Gastroesophageal sphincter (tissue), 4 donors: ENCODE data around the gene PIK3R3. TPM values are rescaled to one million over a fixed set of nuclear protein-coding genes. Genes with fewer than 3 reads are reported as not detected.

Experiments used
- ATAC-seq: fragments of 150-250 bp; one replicate; pipeline ENCODE4 v1.9.1; 2016; ENCODE audit warnings: mild to moderate bottlenecking, moderate library complexity
- H3K27ac ChIP-seq, 4 donors: fragments of 200-600 bp; sonication (generic) in 3 of 4; 1 replicate in 3 of 4; 2 replicates in 1 of 4; pipeline ENCODE4 v1.5.1; 2016 to 2019
- H3K27me3 ChIP-seq: fragments of 200-600 bp; sonication (generic); one replicate; pipeline ENCODE4 v1.5.1; 2019
- H3K36me3 ChIP-seq, 2 donors: fragments of 200-600 bp; sonication (generic); one replicate each; pipeline ENCODE4 v1.5.1; 2019; ENCODE audit warnings: control low read depth in 1 of 2
- H3K4me1 ChIP-seq, 3 donors: fragments of 200-600 bp; sonication (generic); 1 replicate in 2 of 3; 2 replicates in 1 of 3; pipeline ENCODE4 v1.5.1; 2016 to 2019; ENCODE audit warnings: control low read depth in 2 of 3
- H3K4me3 ChIP-seq, 2 donors: fragments of 200-600 bp; sonication (generic); one replicate each; pipeline ENCODE4 v1.5.1; 2019; ENCODE audit warnings: mild to moderate bottlenecking in 1 of 2, moderate library complexity in 1 of 2
- H3K9me3 ChIP-seq, 3 donors: fragments of 200-600 bp; sonication (generic); one replicate each; pipeline ENCODE4 v1.5.1; 2017 to 2019; ENCODE audit warnings: control low read depth in 2 of 3
- EP300 ChIP-seq: sonication (generic); formaldehyde crosslinking; IDR thresholded peaks from one replicate; pipeline ENCODE4 v1.6.1; 2017; ENCODE audit warnings: antibody characterized with exemption, mild to moderate bottlenecking
- POLR2A ChIP-seq, 2 donors: fragments of 450-650 bp; IDR thresholded peaks; one replicate each; pipeline ENCODE4 v1.6.1; 2017; ENCODE audit warnings: antibody characterized with exemption in 2 of 2, mild to moderate bottlenecking in 2 of 2, moderate library complexity in 1 of 2
- POLR2AphosphoS5 ChIP-seq: sonication (generic); formaldehyde crosslinking; IDR thresholded peaks from one replicate; pipeline ENCODE4 v1.6.1; 2017; ENCODE audit warnings: antibody characterized with exemption
- WGBS, 2 donors: methylation state at CpG; one replicate each; pipeline ENCODE4 v1.1.5; 2018; ENCODE audit warnings: low coverage in 1 of 2; 5-methylcytosine and 5-hydroxymethylcytosine counted together
- total RNA-seq, 4 donors: library from RNA; depleted of rRNA; stranded (reverse); fragments of >200 nt; gene quantifications; one replicate each; pipeline ENCODE4 v1.1.0, GENCODE V29; 2016
- TF ChIP-seq, protein P1 (sequence below), 4 experiments: fragments of 200-600 bp in 2 of 4; fragments of 450-650 bp in 2 of 4; sonication (generic) in 1 of 4; IDR thresholded peaks; one replicate each; pipeline ENCODE4 v1.5.1; 2017 to 2019; ENCODE audit warnings: antibody characterized with exemption in 4 of 4, mild to moderate bottlenecking in 2 of 4, moderate library complexity in 2 of 4

PIK3R3 gene
- total RNA-seq, 4 donors from 2014 or later = 21.7 to 34.7 (median 28.2) TPM

DNA sequence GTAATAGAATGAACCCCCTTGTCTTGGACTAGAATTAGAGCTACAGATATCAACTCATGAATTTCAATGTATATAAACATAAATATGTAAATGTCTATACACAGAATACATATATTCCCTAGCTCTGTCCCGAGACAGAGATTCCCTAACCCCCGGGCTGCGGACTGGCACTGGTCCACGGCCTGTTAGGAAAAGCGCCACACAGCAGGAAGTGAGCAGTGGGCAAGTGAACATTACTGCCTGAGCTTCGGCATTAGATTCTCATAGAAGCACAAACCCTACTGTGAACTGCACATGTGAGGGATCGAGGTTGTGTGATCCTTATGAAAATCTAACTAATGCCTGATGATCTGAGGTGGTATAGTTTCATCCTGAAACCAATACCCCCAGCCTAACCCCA is 51.2 kb downstream of the PIK3R3 start:
- Histone ChIP-seq H3K4me1 (peaks cover 0 to 4% (median 0%) of the 10 kb centered on the region in 3 donors), H3K36me3 (no peaks in the 10 kb centered on the region), H3K27me3 (no peaks in the 10 kb centered on the region), H3K4me3 (no peak overlapping the region), H3K9me3 (no peaks in the 10 kb centered on the region), H3K27ac (no peak overlapping the region)
- WGBS, 2 donors = 48 to 79% methylated on average over 3 to 7 of the region's 7 CpGs
- no peak for TF ChIP-seq EP300
- TF ChIP-seq, protein P1, sequence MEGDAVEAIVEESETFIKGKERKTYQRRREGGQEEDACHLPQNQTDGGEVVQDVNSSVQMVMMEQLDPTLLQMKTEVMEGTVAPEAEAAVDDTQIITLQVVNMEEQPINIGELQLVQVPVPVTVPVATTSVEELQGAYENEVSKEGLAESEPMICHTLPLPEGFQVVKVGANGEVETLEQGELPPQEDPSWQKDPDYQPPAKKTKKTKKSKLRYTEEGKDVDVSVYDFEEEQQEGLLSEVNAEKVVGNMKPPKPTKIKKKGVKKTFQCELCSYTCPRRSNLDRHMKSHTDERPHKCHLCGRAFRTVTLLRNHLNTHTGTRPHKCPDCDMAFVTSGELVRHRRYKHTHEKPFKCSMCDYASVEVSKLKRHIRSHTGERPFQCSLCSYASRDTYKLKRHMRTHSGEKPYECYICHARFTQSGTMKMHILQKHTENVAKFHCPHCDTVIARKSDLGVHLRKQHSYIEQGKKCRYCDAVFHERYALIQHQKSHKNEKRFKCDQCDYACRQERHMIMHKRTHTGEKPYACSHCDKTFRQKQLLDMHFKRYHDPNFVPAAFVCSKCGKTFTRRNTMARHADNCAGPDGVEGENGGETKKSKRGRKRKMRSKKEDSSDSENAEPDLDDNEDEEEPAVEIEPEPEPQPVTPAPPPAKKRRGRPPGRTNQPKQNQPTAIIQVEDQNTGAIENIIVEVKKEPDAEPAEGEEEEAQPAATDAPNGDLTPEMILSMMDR (IDR thresholded peaks at IDR 0.05) = no peak
- TF ChIP-seq POLR2AphosphoS5 = no peak
- no peak for TF ChIP-seq POLR2A (IDR thresholded peaks at IDR 0.05)
- ATAC-seq = no peak

DNA sequence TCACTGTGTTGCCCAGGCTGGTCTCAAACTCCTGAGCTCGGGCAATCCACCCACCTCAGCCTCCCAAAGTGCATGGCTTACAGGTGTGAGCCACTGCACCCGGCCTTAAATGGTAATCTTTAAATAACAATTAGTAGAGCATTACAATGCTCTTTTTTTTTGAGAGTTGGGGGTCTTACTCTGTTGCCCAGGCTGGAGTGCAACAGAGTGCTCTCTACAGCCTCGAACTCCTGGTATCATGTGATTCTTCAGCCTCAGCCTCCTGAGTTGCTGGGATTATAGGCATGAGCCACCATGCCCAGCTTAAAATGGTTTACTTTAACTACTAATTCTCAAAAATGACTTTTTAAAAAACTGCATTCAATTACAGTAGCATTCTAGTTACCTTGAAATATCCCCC is 52.2 kb downstream of the PIK3R3 start:
- H3K36me3 ChIP-seq = peaks cover 0 to 6% of the 10 kb centered on the region in 2 donors
- TF ChIP-seq POLR2A (IDR thresholded peaks at IDR 0.05) = no peak
- H3K27ac ChIP-seq = no peak overlapping the region
- no peak overlapping the region for H3K4me3 ChIP-seq
- 85% methylated on average over 3 of the region's 3 CpGs; no CpG with 5 or more reads in 1 of the 2 donors for WGBS, 2 donors
- no peaks in the 10 kb centered on the region for H3K27me3 ChIP-seq
- H3K9me3 ChIP-seq = no peaks in the 10 kb centered on the region
- H3K4me1 ChIP-seq = peaks cover 0 to 4% (median 0%) of the 10 kb centered on the region in 3 donors
- ATAC-seq = no peak

DNA sequence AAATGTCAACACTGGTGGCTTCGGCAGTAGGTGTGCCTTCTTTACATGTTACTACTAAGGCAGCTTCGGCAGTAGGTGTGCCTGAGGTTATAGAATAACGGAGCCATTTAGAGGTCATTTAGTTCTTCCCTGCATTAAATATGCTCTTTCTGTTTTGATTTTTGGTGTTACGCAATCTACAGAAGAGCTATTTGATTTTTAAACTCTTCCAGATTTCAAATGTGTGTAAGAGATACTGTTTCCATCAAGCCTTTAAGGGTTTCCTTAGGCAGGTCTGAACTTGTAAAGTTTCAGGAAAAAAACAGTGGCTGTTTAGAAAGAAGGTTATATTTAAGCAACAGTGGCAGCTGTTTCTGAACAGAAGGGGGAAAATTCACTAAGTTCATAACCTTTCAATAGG is 54.8 kb downstream of the PIK3R3 start:
- Histone ChIP-seq H3K9me3 (no peaks in the 10 kb centered on the region), H3K36me3 (peaks cover 0 to 11% of the 10 kb centered on the region in 2 donors), H3K27me3 (no peaks in the 10 kb centered on the region), H3K27ac (no peak overlapping the region), H3K4me1 (no peaks in the 10 kb centered on the region), H3K4me3 (no peak overlapping the region)
- no peak for TF ChIP-seq POLR2AphosphoS5
- TF ChIP-seq, protein P1 (IDR thresholded peaks at IDR 0.05) = no peak
- TF ChIP-seq POLR2A (IDR thresholded peaks at IDR 0.05) = no peak
- no peak for TF ChIP-seq EP300
- 95 to 97% methylated on average over 4 of the region's 4 CpGs for WGBS, 2 donors
- no peak for ATAC-seq

DNA sequence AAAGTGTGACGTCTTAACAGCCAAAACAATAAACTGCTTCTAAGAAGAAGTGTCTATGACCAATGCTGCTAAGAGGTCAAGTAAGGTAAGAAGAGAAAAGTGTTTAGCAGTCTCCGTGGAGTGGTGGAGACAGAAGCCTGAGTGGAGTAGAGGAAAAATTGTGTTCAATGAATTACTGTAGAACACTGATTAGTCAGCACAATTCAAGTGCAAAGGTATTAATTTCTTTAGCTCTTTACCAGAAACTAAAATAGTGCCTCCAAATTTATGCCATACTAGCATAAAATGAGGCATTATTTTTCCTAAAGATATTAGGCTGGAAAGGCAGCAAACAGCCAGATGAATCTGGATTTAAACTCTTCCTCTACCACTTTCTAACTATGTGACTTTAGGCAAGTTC is 56.1 kb downstream of the PIK3R3 start:
- TF ChIP-seq EP300 (no peak), POLR2AphosphoS5 (no peak), POLR2A (IDR thresholded peaks at IDR 0.05) (no peak)
- TF ChIP-seq, protein P1 (IDR thresholded peaks at IDR 0.05) = no peak
- no peak overlapping the region for H3K4me3 ChIP-seq
- no peak overlapping the region for H3K27ac ChIP-seq
- no peak for ATAC-seq
- peaks cover 0 to 11% of the 10 kb centered on the region in 2 donors for H3K36me3 ChIP-seq
- WGBS, 2 donors = 59 to 72% methylated on average over 2 of the region's 2 CpGs
- H3K4me1 ChIP-seq = no peaks in the 10 kb centered on the region
- H3K9me3 ChIP-seq = no peaks in the 10 kb centered on the region
- H3K27me3 ChIP-seq = no peaks in the 10 kb centered on the region

DNA sequence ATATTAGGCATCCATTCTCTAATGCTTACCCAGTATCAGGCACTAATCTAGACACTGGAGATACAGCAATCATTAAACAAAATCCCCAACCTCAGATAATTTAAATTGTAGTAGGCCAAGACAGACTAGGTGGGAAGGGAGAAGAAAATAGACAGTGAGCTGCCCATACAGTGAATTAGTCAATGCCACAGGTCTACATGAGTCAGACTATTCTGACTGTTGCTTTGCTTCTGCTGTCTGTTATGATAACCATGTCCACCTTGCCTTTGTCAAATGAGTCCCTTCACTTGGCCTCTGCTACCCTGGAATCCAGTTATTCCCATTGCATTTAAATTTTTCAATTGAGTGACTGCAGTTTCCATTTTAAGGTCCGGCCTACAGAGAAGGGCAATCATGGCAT is 59.5 kb downstream of the PIK3R3 start:
- 83 to 88% methylated on average over 1 of the region's 1 CpG for WGBS, 2 donors
- H3K4me3 ChIP-seq = no peak overlapping the region
- peaks cover 0 to 18% of the 10 kb centered on the region in 2 donors for H3K36me3 ChIP-seq
- H3K27ac ChIP-seq = no peak overlapping the region
- ATAC-seq = no peak
- H3K4me1 ChIP-seq = no peaks in the 10 kb centered on the region
- H3K9me3 ChIP-seq = no peaks in the 10 kb centered on the region
- H3K27me3 ChIP-seq = no peaks in the 10 kb centered on the region
- no peak for TF ChIP-seq POLR2AphosphoS5
- TF ChIP-seq, protein P1 (IDR thresholded peaks at IDR 0.05) = no peak
- no peak for TF ChIP-seq POLR2A (IDR thresholded peaks at IDR 0.05)
- no peak for TF ChIP-seq EP300
